H9 (cell line): Measurements from ENCODE around the gene LIN7C. TPM values are rescaled to one million over a fixed set of nuclear protein-coding genes. Genes with fewer than 3 reads are reported as not detected.

Experiments used
- DNase-seq: peaks from one replicate; pipeline ENCODE4 v3.0.0-alpha.2; 2017
- H2AFZ ChIP-seq: one replicate; pipeline ENCODE4 v1.6.1; 2013; ENCODE audit warnings: mild to moderate bottlenecking, low read length, control low read depth, moderate library complexity
- H2AK5ac ChIP-seq: 2 replicates; pipeline ENCODE4 v1.6.1; 2013; ENCODE audit warnings: low read length, control low read depth, mixed read lengths; ENCODE audit not compliant: insufficient read length
- H2BK120ac ChIP-seq: one replicate; pipeline ENCODE4 v1.6.1; 2013; ENCODE audit warnings: low read depth, mild to moderate bottlenecking, low read length, control low read depth, inconsistent platforms; ENCODE audit not compliant: poor library complexity, severe bottlenecking
- H2BK12ac ChIP-seq: 2 replicates; pipeline ENCODE4 v1.6.1; 2013; ENCODE audit warnings: low read length, control low read depth, mixed read lengths, low read depth; ENCODE audit not compliant: insufficient read length
- H2BK15ac ChIP-seq: 2 replicates; pipeline ENCODE4 v1.6.1; 2013; ENCODE audit warnings: low read depth, low read length, control low read depth
- H2BK20ac ChIP-seq: one replicate; pipeline ENCODE4 v1.6.1; 2013; ENCODE audit warnings: low read depth, mild to moderate bottlenecking, low read length, control low read depth, inconsistent platforms; ENCODE audit not compliant: poor library complexity, severe bottlenecking
- H2BK5ac ChIP-seq: 2 replicates; pipeline ENCODE4 v1.6.1; 2013; ENCODE audit warnings: low read length, control low read depth, mixed read lengths; ENCODE audit not compliant: insufficient read length
- H3K14ac ChIP-seq: 2 replicates; pipeline ENCODE4 v1.6.1; 2013; ENCODE audit warnings: low read length, control low read depth; ENCODE audit not compliant: insufficient read depth
- H3K18ac ChIP-seq: 2 replicates; pipeline ENCODE4 v1.6.1; 2013; ENCODE audit warnings: low read depth, mild to moderate bottlenecking, mixed read lengths, low read length, control low read depth; ENCODE audit not compliant: insufficient read length
- H3K23ac ChIP-seq: 2 replicates; pipeline ENCODE4 v1.6.1; 2013; ENCODE audit warnings: low read length, control low read depth, mixed read lengths, low read depth; ENCODE audit not compliant: insufficient read length
- H3K23me2 ChIP-seq: 2 replicates; pipeline ENCODE4 v1.6.1; 2013; ENCODE audit warnings: low read depth, mild to moderate bottlenecking, mixed read lengths, low read length, control low read depth; ENCODE audit not compliant: insufficient read length, poor library complexity, severe bottlenecking
- H3K27ac ChIP-seq: 2 replicates; pipeline ENCODE4 v1.5.1; 2013; ENCODE audit warnings: low read length, control low read depth, mixed read lengths, low read depth; ENCODE audit not compliant: insufficient read length
- H3K27me3 ChIP-seq: 2 replicates; pipeline ENCODE4 v1.6.1; 2013; ENCODE audit warnings: low read length, control low read depth, inconsistent platforms; ENCODE audit not compliant: insufficient read depth
- H3K4ac ChIP-seq: 2 replicates; pipeline ENCODE4 v1.6.1; 2013; ENCODE audit warnings: low read depth, mild to moderate bottlenecking, control low read depth, inconsistent platforms, low read length, moderate library complexity
- H3K4me1 ChIP-seq: 2 replicates; pipeline ENCODE4 v1.6.1; 2013; ENCODE audit warnings: low read length, control low read depth, inconsistent platforms; ENCODE audit not compliant: insufficient read depth
- H3K4me2 ChIP-seq: 2 replicates; pipeline ENCODE4 v1.6.1; 2013; ENCODE audit warnings: low read length, control low read depth, mixed read lengths; ENCODE audit not compliant: insufficient read length, insufficient read depth
- H3K56ac ChIP-seq: 2 replicates; pipeline ENCODE4 v1.6.1; 2013; ENCODE audit warnings: low read depth, mild to moderate bottlenecking, mixed read lengths, low read length, control low read depth; ENCODE audit not compliant: insufficient read length
- H3K79me1 ChIP-seq: 2 replicates; pipeline ENCODE4 v1.6.1; 2013; ENCODE audit warnings: low read depth, mild to moderate bottlenecking, moderate library complexity, low read length, control low read depth, inconsistent platforms; ENCODE audit not compliant: insufficient read depth, poor library complexity, severe bottlenecking
- H3K79me2 ChIP-seq: 2 replicates; pipeline ENCODE4 v1.6.1; 2013; ENCODE audit warnings: low read length, control low read depth, inconsistent platforms; ENCODE audit not compliant: insufficient read depth
- H3K9ac ChIP-seq: 2 replicates; pipeline ENCODE4 v1.6.1; 2013; ENCODE audit warnings: low read length, control low read depth, mixed read lengths; ENCODE audit not compliant: insufficient read length; ENCODE audit errors: extremely low read depth
- H3K9me3 ChIP-seq: one replicate; pipeline ENCODE4 v1.6.1; 2013; ENCODE audit warnings: low read depth, low read length, inconsistent platforms; ENCODE audit not compliant: control insufficient read depth
- H3T11ph ChIP-seq: one replicate; pipeline ENCODE4 v1.6.1; 2013; ENCODE audit warnings: mild to moderate bottlenecking, low read length, control low read depth, inconsistent platforms
- H4K20me1 ChIP-seq: one replicate; pipeline ENCODE4 v1.6.1; 2013; ENCODE audit not compliant: control insufficient read depth, insufficient read length, insufficient read depth
- H4K5ac ChIP-seq: 2 replicates; pipeline ENCODE4 v1.6.1; 2013; ENCODE audit warnings: low read depth, mild to moderate bottlenecking, mixed read lengths, low read length, control low read depth; ENCODE audit not compliant: insufficient read length
- H4K8ac ChIP-seq: replicated peaks from 2 replicates; pipeline ENCODE4 v1.6.1; 2013; ENCODE audit warnings: low read length, control low read depth, mixed read lengths, low read depth; ENCODE audit not compliant: insufficient read length
- H4K91ac ChIP-seq: 2 replicates; pipeline ENCODE4 v1.6.1; 2013; ENCODE audit warnings: low read depth, mild to moderate bottlenecking, moderate library complexity, mixed read lengths, low read length, control low read depth; ENCODE audit not compliant: insufficient read length
- H3K27ac Mint-ChIP-seq, 3 experiments: 2 replicates in 2 of 3; 3 replicates in 1 of 3; pipeline ENCODE4 v1.8.0; 2020 to 2021; ENCODE audit warnings: mixed read lengths in 3 of 3, mild to moderate bottlenecking in 1 of 3, moderate library complexity in 1 of 3
- H3K27me3 Mint-ChIP-seq: 2 replicates; pipeline ENCODE4 v1.8.0; 2021; ENCODE audit warnings: low read depth, mild to moderate bottlenecking, moderate library complexity, mixed read lengths
- H3K36me3 Mint-ChIP-seq, 3 experiments: 2 replicates in 2 of 3; 3 replicates in 1 of 3; pipeline ENCODE4 v1.8.0; 2020 to 2021; ENCODE audit warnings: low read depth in 3 of 3, mixed read lengths in 3 of 3; ENCODE audit not compliant: insufficient read depth in 1 of 3
- H3K4me1 Mint-ChIP-seq, 2 experiments: 2 replicates each; pipeline ENCODE4 v1.8.0; 2020; ENCODE audit warnings: mixed read lengths in 2 of 2
- H3K4me3 Mint-ChIP-seq, 2 experiments: 2 replicates in 1 of 2; 3 replicates in 1 of 2; pipeline ENCODE4 v1.8.0; 2020 to 2021; ENCODE audit warnings: mild to moderate bottlenecking in 2 of 2, mixed read lengths in 2 of 2, moderate library complexity in 1 of 2
- H3K9me3 Mint-ChIP-seq, 2 experiments: 2 replicates in 1 of 2; 3 replicates in 1 of 2; pipeline ENCODE4 v1.8.0; 2020; ENCODE audit warnings: mild to moderate bottlenecking in 2 of 2, mixed read lengths in 2 of 2, moderate library complexity in 1 of 2
- CTCF ChIP-seq: fragments of 200-600 bp; sonication (generic); conservative IDR thresholded peaks from 3 replicates; pipeline ENCODE4 v1.8.0; 2021; ENCODE audit warnings: antibody characterized with exemption, mild to moderate bottlenecking
- total RNA-seq: library from RNA; stranded (reverse); gene quantifications from 2 replicates; pipeline ENCODE4 v1.2.1, GENCODE V29; 2021

LIN7C gene
- total RNA-seq, 1 experiment from 2014 or later, result 40.0 TPM

DNA sequence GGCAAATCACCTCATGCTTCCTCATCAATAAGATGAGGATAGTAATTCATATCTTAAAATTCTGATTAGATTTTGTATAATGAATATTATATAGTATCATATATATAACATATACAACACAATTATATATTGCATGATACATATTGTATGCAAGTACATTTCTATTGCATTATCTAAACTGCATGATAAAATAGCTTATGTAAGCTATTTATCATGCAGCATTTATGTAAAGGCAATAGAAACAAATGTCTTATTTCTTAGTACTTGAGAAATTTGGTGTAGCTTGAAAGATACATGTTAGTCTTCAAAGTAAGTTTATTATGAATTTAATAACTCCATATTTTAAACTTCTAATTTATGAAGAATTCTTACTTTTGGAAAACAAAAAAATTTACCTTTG, 5.5 kb downstream of the LIN7C start:
- no peak overlapping the region for H2BK15ac ChIP-seq
- Mint-ChIP-seq H3K4me1 (peaks cover 10 to 11% of the 10 kb centered on the region in 2 experiments), H3K36me3 (peaks cover 4 to 40% (median 40%) of the 10 kb centered on the region in 3 experiments; a peak in 6 of 7 replicates), H3K9me3 (peaks cover 0 to 4% of the 10 kb centered on the region in 2 experiments; a peak in 1 of 5 replicates), H3K27ac (no peak overlapping the region), H3K27me3 (no peaks in the 10 kb centered on the region), H3K4me3 (no peak overlapping the region)
- peaks cover 2% of the 10 kb centered on the region; the same call in 1 of the 2 replicates for H3K4me1 ChIP-seq
- no peak overlapping the region for H3K4me2 ChIP-seq
- H4K91ac ChIP-seq, result no peak overlapping the region
- H3K79me1 ChIP-seq, result no peaks in the 10 kb centered on the region
- H2BK20ac ChIP-seq, result no peak overlapping the region
- no peak overlapping the region for H2AFZ ChIP-seq
- no peak overlapping the region for H3K27ac ChIP-seq
- H3K79me2 ChIP-seq, result peaks cover 8% of the 10 kb centered on the region; the same call in 1 of the 2 replicates
- no peak overlapping the region for H2BK12ac ChIP-seq
- no peak overlapping the region for H3K56ac ChIP-seq
- no peak overlapping the region for H3K14ac ChIP-seq
- no peaks in the 10 kb centered on the region for H4K20me1 ChIP-seq
- peaks cover 4% of the 10 kb centered on the region for H3K23me2 ChIP-seq
- no peak overlapping the region for H3K4ac ChIP-seq
- H3K9me3 ChIP-seq, result no peaks in the 10 kb centered on the region
- no peak overlapping the region for H3K23ac ChIP-seq
- H3K18ac ChIP-seq, result no peak overlapping the region
- H4K8ac ChIP-seq, result no peak overlapping the region
- no peak overlapping the region for H2AK5ac ChIP-seq
- H2BK5ac ChIP-seq, result no peak overlapping the region
- H2BK120ac ChIP-seq, result no peak overlapping the region
- no peak overlapping the region for H3T11ph ChIP-seq
- no peak for DNase-seq
- no peak overlapping the region for H4K5ac ChIP-seq
- TF ChIP-seq CTCF, result no peak
- no peak overlapping the region for H3K9ac ChIP-seq
- no peaks in the 10 kb centered on the region for H3K27me3 ChIP-seq
